Stimulated activated CD8-positive, alpha-beta memory T cell treated with anti-CD3 and anti-CD28 coated beads, Interleukin-4, amount 100 ng/mL, for 24 hours (primary cell): ENCODE data around the gene EPHA1.

Experiments used
- DNase-seq: peaks from one replicate; pipeline ENCODE4 v3.0.0-alpha.2; 2020; ENCODE audit warnings: low read depth

Gene EPHA1

GRCh38 chr7:143346018-143346417, 62.6 kb downstream of the EPHA1 start:
- DNase-seq, result no peak

GRCh38 chr7:143345428-143345900, 63.2 kb downstream of the EPHA1 start:
- peak; percentile 40 for DNase-seq

- no peak for DNase-seq
Measured at GRCh38 chr7:143343596-143343995, 65.1 kb downstream of the EPHA1 start.

- DNase-seq, result no peak
Measured at GRCh38 chr7:143341842-143342241, 66.8 kb downstream of the EPHA1 start.
